GM12864 (cell line): ENCODE results near the gene MSX1.

Source experiments
- DNase-seq: peaks from one replicate; pipeline ENCODE4 v3.0.0-alpha.2; 2011; ENCODE audit warnings: low read depth
- H3K4me3 ChIP-seq: 2 replicates; pipeline ENCODE4 v1.5.1; 2011; ENCODE audit warnings: mild to moderate bottlenecking, low read depth, low read length, control low read depth
- TF ChIP-seq, protein P1 (sequence below): IDR thresholded peaks from 2 replicates; pipeline ENCODE4 v1.5.1; 2011; ENCODE audit warnings: low read depth, mild to moderate bottlenecking, moderate library complexity, low read length, control low read depth, inconsistent platforms; ENCODE audit errors: missing control alignments

MSX1 gene

DNA sequence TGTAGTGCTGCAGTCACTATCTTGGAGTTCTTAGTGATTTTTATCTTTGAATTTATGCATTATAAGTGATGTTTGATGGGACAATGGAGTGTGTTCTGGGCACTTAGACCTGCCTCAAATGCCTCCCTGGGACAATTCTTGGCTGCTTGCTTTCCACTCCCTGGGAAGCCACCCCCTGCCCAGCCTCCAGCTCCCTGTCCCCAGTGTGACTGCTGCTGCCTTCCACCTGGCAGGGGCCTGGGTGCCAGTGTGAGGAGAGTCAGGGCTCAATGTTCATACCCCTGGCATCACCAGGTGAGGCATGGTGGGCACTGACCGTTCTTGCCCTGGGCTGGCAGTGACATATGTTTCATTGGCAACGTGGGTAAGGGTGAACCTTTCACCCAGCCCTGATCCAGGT is 14.8 kb downstream of the MSX1 start:
- no peak for DNase-seq
- TF ChIP-seq, protein P1, sequence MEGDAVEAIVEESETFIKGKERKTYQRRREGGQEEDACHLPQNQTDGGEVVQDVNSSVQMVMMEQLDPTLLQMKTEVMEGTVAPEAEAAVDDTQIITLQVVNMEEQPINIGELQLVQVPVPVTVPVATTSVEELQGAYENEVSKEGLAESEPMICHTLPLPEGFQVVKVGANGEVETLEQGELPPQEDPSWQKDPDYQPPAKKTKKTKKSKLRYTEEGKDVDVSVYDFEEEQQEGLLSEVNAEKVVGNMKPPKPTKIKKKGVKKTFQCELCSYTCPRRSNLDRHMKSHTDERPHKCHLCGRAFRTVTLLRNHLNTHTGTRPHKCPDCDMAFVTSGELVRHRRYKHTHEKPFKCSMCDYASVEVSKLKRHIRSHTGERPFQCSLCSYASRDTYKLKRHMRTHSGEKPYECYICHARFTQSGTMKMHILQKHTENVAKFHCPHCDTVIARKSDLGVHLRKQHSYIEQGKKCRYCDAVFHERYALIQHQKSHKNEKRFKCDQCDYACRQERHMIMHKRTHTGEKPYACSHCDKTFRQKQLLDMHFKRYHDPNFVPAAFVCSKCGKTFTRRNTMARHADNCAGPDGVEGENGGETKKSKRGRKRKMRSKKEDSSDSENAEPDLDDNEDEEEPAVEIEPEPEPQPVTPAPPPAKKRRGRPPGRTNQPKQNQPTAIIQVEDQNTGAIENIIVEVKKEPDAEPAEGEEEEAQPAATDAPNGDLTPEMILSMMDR, result no peak

DNA sequence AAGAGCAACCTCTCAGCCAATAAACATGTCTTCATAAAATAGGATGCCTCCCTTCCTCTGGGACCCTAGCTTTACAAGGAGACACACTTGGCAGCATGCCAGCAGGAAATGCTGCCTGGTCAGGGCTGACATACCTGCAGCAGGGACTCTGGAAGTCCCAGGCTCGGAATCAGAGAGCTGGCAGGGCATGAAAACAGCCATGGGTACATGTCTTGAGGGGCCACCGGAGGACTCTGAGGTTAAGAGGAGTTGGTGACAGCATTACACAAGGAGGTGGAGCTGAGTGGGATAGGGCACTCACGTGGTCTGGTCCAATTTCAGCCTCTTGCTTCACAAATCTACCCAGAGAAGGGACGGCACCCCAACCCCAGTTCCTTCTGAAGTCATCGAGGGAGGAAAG is 15.7 kb downstream of the MSX1 start:
- H3K4me3 ChIP-seq, result no peak overlapping the region
- DNase-seq, result no peak
- TF ChIP-seq, protein P1, result no peak

More for the DNA sequence above, 14.8 kb downstream of the MSX1 start:
- no peak overlapping the region for H3K4me3 ChIP-seq

DNA sequence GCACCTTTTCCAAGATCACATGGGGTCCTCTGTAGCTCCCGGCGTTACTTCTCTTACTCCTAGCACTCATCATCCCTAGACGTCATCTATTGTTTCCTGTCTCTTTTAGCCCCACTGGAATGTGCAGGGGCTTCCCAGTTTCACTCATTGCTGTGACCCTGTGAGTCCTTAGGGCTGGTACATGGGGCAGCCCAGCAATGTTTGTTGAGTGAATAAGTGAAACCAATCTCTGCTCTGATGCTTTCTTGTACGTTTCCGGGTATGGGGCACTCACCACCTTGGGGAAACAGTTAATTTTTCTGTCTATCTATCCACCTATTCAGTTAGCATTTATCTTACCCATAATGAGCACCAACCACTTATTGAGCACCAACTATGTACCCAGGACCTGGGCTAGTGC is 16.1 kb downstream of the MSX1 start:
- DNase-seq, result no peak
- TF ChIP-seq, protein P1, result no peak
- H3K4me3 ChIP-seq, result no peak overlapping the region

DNA sequence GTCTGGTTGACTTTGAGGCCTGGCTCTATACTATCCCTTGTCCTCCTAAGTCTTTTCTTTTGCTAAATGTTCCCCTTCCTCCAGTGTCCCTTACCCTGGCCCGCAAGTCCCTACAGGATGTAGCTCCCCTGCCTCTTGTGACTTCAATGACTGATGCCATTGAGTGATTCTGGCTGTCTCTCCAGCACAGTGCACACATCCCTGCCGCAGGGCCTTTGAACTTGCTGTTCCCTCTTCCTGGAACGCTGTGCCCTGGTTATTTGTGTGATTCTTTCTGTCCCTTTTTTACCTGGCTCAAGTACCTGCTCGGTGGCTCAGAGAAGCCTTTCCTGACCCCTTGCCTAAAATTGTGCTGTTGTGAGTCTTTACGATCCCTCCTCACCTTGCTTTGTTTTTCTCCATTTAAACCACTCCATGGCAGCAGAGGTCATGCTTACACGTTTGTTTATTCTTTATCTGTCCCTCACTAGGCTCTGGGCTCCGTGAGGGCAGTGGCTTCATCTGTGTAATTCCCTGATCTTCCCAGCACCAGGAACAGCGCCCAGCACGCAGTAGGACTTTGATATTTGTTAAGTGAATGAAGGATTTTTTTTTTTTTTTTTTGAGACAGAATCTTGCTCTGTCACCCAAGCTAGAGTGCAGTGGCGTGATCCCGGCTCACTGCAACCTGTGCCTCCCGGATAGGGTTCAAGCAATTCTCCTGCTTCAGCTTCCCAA is 17.6 kb downstream of the MSX1 start:
- no peak for DNase-seq
- H3K4me3 ChIP-seq, result no peak overlapping the region
- TF ChIP-seq, protein P1, result no peak

DNA sequence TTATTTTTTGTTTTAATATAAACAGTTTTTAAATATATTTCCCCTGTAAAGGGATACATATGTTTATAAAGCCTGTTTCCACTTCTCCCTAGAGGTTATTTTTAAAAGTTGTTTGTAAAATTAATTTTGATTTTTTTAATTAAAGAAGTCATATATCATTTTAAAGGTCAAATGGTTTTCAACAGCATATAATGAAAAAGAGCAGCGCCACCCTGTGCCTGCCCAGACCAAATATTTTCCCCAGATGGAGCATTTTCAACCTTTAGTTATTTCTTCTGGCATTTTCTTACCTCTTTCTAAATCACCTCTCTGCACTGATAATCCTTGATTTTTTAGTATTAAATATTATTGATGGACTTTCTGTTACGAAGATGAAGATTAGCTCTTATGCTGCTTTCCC is 21.0 kb downstream of the MSX1 start:
- H3K4me3 ChIP-seq, result no peak overlapping the region
- DNase-seq, result no peak
- TF ChIP-seq, protein P1, result peak; percentile 37

DNA sequence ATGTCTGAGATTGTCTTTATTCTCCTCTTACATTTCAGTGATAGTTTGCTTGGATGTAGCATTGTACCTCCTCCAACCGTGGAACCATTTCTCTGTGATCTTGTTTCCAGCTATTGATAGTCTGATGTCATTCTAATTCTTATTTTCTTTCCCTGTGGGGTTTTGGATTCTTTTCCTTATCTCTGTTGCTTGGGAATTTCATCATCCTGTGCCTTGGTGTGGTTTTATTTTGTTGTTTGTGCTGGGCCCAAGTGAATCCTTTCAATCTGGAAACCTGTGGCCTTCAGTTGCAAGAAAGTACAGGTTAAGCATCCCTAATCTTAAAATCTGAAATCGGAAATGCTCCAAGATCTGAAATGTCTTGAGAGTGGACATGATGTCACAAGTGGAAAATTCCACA is 22.0 kb downstream of the MSX1 start:
- DNase-seq, result no peak
- H3K4me3 ChIP-seq, result no peak overlapping the region
- TF ChIP-seq, protein P1, result no peak

DNA sequence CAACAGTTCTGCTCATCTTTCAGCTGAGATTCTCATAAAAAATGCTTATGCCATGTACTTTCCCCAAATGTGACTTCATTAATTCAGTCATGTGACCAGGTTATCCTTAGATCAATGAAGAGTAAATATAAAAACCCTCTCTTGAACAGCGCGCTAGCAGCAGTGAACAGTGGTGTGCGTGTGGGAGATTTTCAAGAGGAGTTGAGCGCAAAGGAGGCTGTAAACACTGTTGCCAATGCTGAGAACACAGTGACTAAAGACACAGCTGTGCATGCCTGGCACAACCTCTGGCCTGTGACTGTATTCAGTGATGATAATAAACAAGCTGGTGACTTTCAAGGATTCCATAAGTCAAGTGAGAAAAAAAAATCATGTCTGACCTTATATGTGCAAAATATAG is 25.1 kb downstream of the MSX1 start:
- no peak for DNase-seq
- TF ChIP-seq, protein P1, result no peak
- no peak overlapping the region for H3K4me3 ChIP-seq
